DMS79 treated with DMSO at 0.1 percent for 48 hours (cell line): Measurements from ENCODE around the gene CLEC3A.
A peak's percentile ranks its signal among the peaks of the same experiment; 100 is the strongest.
"Not testable (repeated sequence)": the region's sequence is repeated elsewhere in the genome, so short reads cannot be mapped to it uniquely, and the experiment has no call there.

Experiments
- DNase-seq: peaks from one replicate; lab custom pipeline; 2025; lab: John Stamatoyannopoulos, UW

CLEC3A gene

DNA sequence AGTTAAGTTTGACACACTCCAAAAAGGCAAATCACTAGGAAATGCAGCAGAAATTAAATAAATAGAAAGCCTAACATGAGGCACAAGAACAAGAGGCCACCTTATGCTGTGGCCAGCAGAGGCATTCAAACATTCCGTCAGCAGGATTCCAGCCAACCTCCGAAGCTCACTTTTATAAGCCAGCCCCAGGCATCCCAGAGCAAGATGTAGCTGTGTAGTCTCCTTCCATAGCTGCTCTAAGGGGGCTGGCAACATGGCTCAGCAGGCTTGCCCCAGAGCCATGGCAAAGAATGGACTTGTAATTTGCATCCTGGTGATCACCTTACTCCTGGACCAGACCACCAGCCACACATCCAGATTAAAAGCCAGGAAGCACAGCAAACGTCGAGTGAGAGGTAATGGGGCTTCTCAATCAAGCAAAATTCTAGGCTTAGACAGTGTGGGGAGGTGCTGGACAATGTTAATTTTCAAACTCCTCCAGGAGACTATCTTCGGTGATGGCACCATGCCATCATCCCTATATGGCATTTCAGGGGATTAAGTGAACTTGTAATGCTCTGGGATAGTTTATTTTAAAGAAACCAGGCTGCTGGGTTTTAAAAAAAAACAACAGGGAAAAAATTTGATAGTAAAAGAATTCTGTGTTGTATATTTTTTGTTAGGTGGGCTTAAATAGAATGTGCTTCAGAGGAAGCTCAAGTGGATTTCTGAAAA is at the start of gene CLEC3A:
CLEC3A (plus strand) TSS at position 202 of the 714 bp plus-strand sequence; CDS start at position 281, 79 bp downstream.
- DNase-seq, result no peak

DNA sequence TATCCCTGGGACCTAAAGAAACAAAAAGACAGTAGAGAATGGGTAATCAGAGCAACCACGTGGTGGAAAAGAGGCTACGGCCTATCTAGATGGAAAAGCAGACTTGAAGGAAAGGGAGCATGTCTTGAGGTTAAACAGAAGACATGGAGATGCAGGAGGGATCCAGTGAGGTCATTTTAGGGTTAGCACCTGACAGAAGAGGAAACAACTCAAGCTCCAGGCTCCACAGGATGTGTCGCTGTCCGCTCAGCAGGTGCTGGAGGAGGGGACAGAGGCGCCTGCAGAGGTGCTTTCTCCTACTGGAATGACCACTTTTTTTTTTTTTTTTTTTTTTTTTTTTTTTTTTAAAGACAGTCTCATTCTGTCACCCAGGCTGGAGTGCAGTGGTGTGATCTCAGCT is 47.5 kb upstream of the CLEC3A start:
- no peak for DNase-seq

DNA sequence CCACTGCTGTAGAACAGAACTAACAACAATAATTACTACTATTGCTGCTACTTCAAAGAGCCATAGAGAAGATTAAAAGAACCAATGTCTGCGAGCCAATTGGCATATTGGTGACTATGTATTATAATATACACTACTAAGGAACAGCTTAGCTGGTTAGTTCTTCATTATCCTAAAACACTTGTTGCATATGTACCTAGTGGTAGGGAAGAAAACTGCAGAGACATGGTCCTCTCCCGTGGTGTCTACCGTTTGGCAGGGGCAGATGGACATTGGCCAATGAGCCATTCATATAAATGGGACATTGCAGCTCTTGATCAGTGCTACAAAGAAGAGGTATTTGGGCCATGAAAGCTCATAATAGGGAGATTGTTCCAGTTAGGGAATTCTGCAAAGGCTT is 46.4 kb upstream of the CLEC3A start:
- DNase-seq, result no peak

GRCh38 chr16:77977339-77977738 is 45.0 kb upstream of the CLEC3A start:
- DNase-seq, result no peak

GRCh38 chr16:77985111-77985510 is 37.2 kb upstream of the CLEC3A start:
- no peak for DNase-seq

- DNase-seq, result no peak
Observed at GRCh38 chr16:77986011-77986740, 36.2 kb upstream of the CLEC3A start.

DNA sequence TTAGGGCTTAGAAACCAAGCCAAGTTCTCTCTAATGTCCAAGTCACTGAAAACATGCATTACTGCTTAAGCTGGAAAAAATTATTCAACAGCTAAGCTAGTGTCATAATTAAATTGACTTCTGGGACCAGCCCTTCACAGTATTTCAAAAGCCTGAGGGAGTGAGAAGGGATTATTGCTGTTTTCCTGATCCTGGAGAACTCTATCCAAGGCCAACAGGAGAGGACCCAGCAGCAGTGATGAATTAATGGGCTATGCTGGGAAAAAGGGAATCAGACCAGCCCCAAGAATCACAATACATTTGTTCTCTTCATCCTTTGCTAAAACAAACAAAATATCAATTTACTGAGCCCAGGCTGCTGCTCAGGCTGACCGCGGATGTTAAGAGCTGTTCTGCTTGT is 34.5 kb upstream of the CLEC3A start:
- DNase-seq, result peak; percentile 14

DNA sequence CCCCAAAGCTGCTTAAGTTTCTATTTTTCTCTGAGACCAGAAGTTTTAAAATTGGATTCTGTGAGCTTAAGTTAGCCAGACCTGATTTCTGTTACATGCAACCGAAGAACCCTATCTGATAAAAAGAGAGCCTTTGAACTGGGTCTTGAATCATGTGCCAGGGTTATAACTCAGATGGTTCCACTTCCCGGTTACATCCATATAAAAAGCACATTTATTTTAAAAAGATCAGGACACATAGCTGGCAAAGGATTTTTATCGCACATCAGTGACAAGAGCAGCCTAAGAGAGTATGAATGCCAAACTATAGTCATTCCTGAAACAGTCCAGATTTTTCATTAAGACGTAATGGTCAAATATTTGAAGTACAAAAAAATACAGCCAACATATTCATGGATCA is 32.5 kb upstream of the CLEC3A start:
- no peak for DNase-seq

DNA sequence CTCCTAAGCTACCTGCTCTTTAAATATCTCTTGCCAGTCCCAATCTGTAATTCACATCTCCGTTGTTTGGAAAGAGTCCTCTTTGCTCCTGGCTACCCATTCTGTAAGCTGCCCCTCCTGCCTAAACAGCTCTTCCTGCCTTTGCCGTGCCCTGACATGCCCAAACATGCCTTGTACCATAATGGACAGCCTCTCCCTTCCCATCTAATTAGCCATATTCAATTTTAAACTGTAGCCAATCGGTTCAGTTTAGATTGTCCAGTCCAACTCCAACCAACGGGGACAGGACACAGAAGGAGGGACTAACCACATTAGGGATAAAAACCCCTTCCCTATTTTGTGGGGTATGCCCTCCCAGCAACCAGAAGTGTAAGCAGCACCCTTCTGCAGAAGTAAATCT is 30.6 kb upstream of the CLEC3A start:
- DNase-seq, result no peak

DNA sequence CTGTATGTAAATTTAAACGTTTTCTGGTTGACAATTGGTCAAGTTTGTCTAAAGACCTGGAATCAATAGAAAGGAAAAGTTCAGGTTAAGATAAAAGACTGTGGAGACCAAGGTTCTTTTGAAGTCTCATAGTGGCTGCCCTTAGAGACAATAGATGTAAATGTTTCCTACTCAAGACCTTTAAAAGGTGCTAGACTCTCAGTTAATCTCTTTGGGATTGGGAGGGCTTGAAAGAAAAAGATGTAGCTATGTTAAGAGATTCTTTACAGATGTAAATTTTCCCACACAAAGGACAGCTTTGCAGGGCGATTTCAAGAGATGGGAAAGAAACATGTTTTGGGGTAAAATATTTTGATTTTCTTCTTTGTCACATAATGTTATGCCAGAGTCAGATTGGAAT is 30.0 kb upstream of the CLEC3A start:
- DNase-seq, result not testable (repeated sequence)

- DNase-seq, result no peak
Observed at GRCh38 chr16:77993111-77993985, 29.0 kb upstream of the CLEC3A start.

DNA sequence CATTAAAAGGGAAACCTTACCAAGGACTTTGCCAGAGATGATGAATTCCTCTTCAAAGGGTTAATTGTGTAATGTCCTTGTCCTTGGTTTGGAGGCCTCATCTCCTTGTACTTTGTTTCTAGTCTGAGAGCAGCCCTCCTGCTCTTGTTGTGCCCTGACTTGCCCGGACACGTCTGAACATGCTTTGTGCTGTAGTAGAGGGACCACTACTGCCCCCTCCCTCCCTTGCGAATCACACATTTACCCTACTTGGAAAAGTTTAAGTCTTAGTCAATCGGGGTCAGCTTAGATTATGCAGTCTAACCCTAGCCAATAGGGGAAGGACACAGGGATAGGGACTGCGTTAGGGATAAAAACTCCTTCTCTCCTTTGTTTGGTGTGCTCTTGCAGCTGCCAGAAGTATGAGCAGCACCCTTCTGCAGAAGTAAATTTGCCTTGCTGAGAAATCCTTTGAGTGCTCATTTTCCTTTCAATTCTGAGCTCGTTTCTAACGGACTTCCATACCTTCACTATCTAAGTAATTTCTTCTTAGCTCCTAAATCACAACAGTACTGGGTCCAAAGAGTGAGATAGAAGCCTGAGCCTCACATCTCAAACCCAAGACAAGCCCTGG is 26.4 kb upstream of the CLEC3A start:
- DNase-seq, result no peak

DNA sequence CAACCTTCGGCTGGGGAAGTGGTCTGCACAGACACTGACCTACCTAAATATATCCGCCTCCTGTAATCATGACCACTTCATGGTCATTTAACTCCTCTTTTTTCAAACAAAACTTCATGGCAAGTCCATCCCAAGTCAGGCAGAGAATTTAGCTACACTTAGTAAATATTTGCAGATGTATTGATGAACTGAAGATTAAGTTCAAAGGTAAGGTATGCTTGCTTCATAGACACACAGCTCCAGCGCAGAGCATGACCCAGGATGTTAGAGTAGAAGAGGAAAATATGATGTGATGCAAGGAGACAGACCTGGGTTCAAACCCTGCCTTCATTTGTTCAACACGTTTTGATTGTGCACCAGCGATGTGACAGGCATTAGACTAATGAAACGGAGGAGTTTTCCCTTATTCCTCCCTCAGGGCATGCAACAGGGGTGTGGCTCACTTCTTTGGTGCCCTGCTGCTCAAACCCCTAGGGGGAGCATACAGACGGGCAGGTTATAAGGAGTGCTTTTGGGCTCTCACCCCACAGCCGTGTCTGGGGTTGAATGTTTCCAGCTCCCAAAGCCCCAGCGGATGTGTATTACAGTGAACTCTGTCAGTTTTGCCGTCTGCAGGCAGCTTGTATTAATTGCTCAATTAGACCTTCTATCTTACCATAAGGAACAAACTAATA is 23.9 kb upstream of the CLEC3A start:
- no peak for DNase-seq

DNA sequence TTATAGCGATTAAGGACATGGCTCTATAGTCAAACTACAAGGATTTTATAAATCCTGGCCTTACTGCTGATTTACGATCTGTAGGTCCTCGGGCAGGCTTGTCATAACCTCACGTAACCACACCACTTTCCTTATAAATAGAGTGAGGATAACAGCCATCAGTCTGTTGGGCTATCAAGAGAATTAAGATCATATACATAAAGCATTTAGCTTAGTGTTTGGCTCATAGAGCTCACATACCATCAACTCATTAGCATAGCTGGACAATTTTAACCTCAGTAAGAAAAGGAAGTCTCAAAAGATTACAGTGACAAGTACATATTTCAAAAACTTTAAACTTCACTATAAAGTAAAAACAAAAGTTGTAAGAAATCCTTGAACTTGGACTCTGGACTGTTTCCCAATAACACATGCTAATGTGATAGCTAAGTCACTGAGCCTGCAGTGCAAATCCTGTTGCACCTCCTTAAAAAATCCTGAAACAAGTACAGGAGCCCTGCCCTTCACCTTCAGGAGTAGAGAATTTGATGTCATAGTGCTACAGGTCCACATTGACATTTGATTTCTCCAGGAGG is 20.8 kb upstream of the CLEC3A start:
- DNase-seq, result no peak

DNA sequence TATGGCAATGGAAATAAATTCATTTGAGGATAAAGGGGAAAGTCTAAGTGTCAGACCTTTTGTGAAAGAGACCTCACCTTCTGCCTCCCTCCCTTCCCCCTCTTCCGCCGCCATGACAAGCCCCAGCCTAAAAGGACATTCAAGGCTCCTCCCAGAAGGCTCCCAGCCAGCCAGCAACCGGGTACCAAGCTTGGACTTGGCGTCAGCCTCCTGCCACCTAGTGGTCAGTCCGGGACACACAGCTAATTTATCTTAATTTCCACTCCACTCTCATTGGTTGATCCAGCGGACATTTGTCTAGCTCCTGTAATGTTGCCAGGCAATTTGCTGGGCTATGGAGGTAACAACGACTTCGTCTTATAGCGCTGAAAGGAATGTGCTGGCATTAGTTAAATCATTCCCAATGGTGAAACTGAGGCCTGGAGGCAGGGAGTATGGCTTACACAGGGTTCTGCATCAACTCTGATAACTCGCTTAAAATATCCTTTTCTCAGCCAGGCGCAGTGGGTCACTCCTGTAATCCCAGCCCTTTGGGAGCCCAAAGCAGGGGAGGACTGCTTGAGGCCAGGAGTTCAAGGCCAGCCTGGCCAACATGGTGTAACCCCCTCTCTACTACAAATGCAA is 19.3 kb upstream of the CLEC3A start:
- DNase-seq, result peak; percentile 16

DNA sequence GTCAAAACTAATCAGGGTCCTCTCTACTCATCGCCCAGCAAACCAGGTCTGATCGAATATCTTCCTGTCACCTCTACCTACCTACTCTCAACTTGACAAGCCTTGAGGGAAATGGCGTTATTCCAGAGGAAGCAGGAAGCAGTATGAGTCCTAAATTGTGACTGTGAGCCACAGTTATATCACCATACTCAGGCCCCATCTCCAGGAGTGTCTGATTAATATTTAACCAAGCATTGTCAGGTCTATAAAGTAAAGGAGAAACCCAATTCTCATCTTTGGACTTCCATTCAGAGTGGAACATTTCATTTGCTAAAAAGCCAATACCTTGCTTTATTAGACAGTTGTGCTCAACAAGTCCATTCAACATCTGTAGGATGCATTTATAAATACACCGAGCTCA is 17.8 kb upstream of the CLEC3A start:
- no peak for DNase-seq

DNA sequence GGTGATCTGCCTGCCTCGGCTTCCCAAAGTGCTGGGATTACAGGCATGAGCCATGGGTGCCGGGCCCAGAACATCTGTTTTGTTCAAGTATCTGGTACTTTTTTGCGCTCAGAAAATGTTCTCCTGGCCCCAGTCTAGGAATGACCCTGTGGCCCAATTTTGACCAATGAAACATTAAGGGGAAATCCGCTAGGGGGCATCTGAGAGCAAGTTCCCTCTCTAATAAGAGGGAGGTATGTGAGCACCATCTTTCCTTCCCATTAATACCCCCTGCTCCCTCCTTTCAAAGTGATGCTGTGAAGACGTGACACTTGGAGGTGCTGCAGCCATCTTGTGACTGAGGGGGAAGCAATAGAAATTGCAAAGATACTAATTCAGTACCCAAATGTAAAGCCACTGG is 16.5 kb upstream of the CLEC3A start:
- DNase-seq, result no peak

DNA sequence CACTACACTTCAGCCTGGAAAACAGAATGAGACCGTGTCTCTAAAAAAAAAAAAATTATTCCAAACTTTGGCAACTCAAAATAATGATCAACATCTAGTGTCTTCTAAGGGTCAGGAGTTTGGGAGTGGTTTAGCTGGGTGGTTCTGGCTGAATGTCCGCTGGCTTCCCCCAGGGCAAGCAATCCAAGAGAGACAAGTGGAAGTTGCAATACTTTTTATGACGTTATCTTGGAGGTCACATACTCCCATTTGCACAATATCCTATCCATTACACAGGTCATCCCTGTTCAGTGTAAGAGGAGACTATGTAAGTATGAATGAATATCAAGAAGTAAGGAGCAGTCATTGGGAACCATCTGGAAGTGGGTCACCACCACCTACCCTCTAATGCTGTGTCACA is 15.2 kb upstream of the CLEC3A start:
- DNase-seq, result no peak

DNA sequence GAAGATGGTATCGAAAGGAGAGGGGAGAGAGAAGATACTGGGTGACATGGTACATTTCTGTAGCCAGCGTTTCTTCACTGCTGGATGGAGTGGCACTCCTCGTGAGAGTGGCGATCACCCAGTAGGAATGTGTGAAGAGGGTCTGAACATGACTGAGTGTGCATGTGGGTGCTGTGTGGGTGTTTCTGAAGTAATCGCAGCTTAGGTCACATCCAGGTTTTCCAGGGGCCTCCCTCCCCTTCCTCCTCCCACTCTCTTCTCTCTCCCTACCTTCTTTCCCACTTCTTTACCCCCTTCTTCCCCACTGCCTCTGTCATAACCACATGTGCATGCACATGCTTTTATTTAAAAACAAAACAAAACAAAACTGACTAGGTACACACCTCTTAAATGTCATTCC is 1.8 kb downstream of the CLEC3A start:
- DNase-seq, result no peak

DNA sequence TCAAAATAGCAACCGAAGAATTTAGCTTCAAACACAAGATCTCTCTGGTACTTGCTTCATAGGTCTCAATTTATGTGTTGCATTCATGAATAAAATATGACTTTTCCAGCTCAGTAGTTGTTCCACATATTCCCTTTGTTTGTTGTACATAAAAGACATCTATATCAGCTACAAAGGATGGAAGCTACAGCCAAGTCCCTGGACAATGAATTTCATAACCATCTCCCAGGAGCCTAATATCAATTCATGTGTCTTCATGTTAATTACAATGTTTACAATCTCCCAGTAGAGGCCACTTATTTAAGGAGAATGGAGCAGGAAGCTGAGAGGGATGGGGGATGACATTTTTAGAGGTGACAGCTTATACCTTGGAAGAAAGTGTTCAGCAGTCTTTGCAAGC is 3.3 kb downstream of the CLEC3A start:
- no peak for DNase-seq

- no peak for DNase-seq
Observed at GRCh38 chr16:78028018-78028417, 5.7 kb downstream of the CLEC3A start.
